Lower leg skin (tissue), 3 donors: Measurements from ENCODE around the gene COX10.

Experiments
- CTCF ChIP-seq, 3 donors: fragments of 450-650 bp; IDR thresholded peaks; one replicate each; pipeline ENCODE4 v1.5.1; 2016; ENCODE audit warnings: antibody characterized with exemption in 3 of 3, mild to moderate bottlenecking in 3 of 3, moderate library complexity in 2 of 3
- POLR2A ChIP-seq, 2 donors: fragments of 450-650 bp; IDR thresholded peaks; one replicate each; pipeline ENCODE4 v1.6.1; 2016 to 2017; ENCODE audit warnings: antibody characterized with exemption in 2 of 2, mild to moderate bottlenecking in 1 of 2, moderate library complexity in 1 of 2

DNA sequence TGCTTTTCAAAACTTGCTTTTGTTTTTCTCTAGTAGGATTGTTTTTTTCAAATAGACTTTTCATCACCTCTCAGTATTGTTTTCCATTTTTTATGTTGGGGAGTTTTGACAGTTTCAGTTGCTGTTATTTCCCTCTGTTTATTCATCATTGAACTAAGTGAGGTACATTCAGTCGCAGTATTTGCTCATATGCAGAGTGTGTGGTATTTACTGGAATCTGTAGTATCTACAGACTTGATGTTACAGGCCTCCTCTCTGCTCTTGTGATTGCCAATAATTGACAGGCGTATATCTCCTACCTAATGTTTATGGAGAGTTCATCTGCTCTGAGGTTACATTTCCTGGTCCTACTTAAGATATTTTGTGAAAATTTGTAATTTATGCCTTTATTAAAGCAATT, 49.6 kb downstream of the COX10 start:
- TF ChIP-seq POLR2A (IDR thresholded peaks at IDR 0.05), result no peak
- TF ChIP-seq CTCF (IDR thresholded peaks at IDR 0.05), result no peak
